Measurements from ENCODE around the gene TMEM196.
A peak's percentile ranks its signal among the peaks of the same experiment; 100 is the strongest.

Gene TMEM196

GRCh38 chr7:19754521-19755116 is 18.8 kb downstream of the TMEM196 start:
- Histone ChIP-seq H3K27ac (ENCODE audit: low read length) (no peak overlapping the region), H3K4me3 (ENCODE audit: low read length in 2 of 2) (no peak overlapping the region), H3K36me3 (ENCODE audit: control insufficient read depth in 2 of 2, insufficient read depth in 2 of 2, low read length in 2 of 2) (no peaks in the 10 kb centered on the region), H3K4me1 (ENCODE audit: control insufficient read depth, insufficient read depth, low read length) (no peaks in the 10 kb centered on the region), H3K27me3 (ENCODE audit: control insufficient read depth in 1 of 2, insufficient read depth in 2 of 2, low read length in 2 of 2) (no peaks in the 10 kb centered on the region), H3K9ac (ENCODE audit: low read length in 2 of 2) (no peak overlapping the region), H3K9me3 (ENCODE audit: control insufficient read depth in 2 of 2, low read length in 2 of 2) (no peaks in the 10 kb centered on the region)

DNA sequence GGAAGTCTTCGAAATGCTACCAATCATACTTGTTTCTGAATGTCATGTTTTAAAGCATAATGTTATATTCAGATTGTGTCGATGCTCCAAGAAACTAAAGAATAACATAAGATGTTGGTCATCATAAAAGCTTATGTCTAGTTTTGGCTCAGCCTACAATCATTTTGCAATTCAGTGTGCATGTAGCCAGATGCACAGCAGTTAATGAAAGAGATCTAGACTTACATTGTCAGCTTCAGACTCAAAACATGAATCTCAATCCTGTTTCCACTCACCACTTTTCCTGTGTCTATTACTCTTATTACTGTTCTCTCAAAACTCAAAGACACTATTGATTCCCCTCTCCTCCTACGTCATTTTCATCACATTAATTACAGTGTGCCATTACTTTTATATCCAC is 21.4 kb downstream of the TMEM196 start:
- Histone ChIP-seq H3K36me3 (ENCODE audit: control insufficient read depth in 2 of 2, insufficient read depth in 2 of 2, low read length in 2 of 2) (no peaks in the 10 kb centered on the region), H3K4me1 (ENCODE audit: control insufficient read depth, insufficient read depth, low read length) (no peaks in the 10 kb centered on the region), H3K9ac (ENCODE audit: low read length in 2 of 2) (no peak overlapping the region), H3K4me3 (ENCODE audit: low read length in 2 of 2) (no peak overlapping the region), H3K27ac (ENCODE audit: low read length) (no peak overlapping the region), H3K9me3 (ENCODE audit: control insufficient read depth in 2 of 2, low read length in 2 of 2) (no peaks in the 10 kb centered on the region), H3K27me3 (ENCODE audit: control insufficient read depth in 1 of 2, insufficient read depth in 2 of 2, low read length in 2 of 2) (no peaks in the 10 kb centered on the region)

DNA sequence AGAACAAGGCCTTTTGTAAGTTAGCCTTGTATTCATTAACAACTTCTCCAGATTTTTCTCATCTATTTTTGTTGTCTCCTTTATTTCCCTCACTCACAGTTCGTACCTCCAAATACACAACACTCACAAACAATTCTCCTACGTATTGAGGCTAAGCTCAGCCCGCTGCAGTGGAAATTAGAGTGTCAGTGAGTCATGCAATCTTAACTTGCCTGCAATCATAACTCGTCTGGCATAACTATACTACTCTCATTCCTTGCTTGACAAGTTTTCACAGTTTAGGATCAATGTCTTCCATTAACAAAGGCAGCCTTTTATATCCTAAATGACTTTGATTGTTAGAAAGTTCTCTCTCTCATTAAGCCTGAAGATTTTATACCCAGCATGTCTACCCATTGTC is 23.8 kb downstream of the TMEM196 start:
- Histone ChIP-seq H3K4me1 (ENCODE audit: control insufficient read depth, insufficient read depth, low read length) (no peaks in the 10 kb centered on the region), H3K27ac (ENCODE audit: low read length) (no peak overlapping the region), H3K4me3 (ENCODE audit: low read length in 2 of 2) (no peak overlapping the region), H3K36me3 (ENCODE audit: control insufficient read depth in 2 of 2, insufficient read depth in 2 of 2, low read length in 2 of 2) (no peaks in the 10 kb centered on the region), H3K9ac (ENCODE audit: low read length in 2 of 2) (no peak overlapping the region), H3K9me3 (ENCODE audit: control insufficient read depth in 2 of 2, low read length in 2 of 2) (no peaks in the 10 kb centered on the region), H3K27me3 (ENCODE audit: control insufficient read depth in 1 of 2, insufficient read depth in 2 of 2, low read length in 2 of 2) (no peaks in the 10 kb centered on the region)

DNA sequence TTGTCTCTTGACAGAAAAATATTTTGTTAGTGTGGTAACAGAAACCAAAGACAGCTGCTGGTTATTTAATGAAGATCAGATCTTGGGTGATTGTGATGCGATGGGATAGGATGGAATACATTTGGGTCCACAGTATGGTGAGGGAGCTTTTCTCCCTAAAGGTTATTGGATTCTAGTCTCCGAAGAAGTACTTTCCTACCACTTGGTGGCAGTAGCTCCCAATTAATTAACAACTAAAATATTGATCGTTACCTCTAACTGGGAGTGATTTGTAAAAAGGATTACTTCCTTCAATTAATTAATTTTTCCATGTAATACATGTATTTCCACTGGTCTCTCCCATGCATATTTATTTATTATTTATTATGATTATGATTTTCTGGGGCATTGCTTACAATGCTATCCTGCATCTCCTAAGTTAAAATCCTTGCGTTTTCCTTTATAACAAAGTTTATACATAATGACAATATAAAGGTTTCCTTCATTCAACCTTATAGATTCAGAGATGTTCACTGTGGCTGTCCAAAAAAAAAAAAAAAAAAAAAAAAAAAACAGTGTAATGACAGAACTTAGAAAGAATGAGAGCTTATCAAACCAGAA is 25.6 kb downstream of the TMEM196 start:
- Histone ChIP-seq H3K4me3 (ENCODE audit: low read length in 2 of 2) (no peak overlapping the region), H3K36me3 (ENCODE audit: control insufficient read depth in 2 of 2, insufficient read depth in 2 of 2, low read length in 2 of 2) (no peaks in the 10 kb centered on the region), H3K4me1 (ENCODE audit: control insufficient read depth, insufficient read depth, low read length) (no peaks in the 10 kb centered on the region), H3K9me3 (ENCODE audit: control insufficient read depth in 2 of 2, low read length in 2 of 2) (no peaks in the 10 kb centered on the region), H3K9ac (ENCODE audit: low read length in 2 of 2) (no peak overlapping the region), H3K27ac (ENCODE audit: low read length) (no peak overlapping the region), H3K27me3 (ENCODE audit: control insufficient read depth in 1 of 2, insufficient read depth in 2 of 2, low read length in 2 of 2) (no peaks in the 10 kb centered on the region)

DNA sequence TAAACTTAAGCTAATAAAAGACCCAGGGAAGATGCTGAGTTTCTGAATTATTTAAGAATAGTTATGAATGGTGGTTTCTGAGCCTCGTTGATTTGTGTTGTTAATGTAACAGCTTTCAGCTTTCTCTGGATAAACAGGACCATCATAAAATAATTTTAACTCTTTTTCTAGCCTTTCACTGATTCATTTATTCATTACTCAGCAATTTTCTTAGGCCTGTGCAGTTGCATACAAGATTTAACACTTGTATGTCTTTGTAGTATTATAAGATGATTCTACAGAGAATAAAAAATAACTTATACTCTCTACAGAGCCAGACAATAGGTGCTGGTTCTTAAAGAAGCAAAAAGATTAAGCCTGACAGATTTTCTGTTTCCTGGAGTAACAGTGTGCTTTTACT is 29.3 kb downstream of the TMEM196 start:
- Histone ChIP-seq H3K4me3 (ENCODE audit: low read length in 2 of 2) (no peak overlapping the region), H3K9me3 (ENCODE audit: control insufficient read depth in 2 of 2, low read length in 2 of 2) (no peaks in the 10 kb centered on the region), H3K4me1 (ENCODE audit: control insufficient read depth, insufficient read depth, low read length) (no peaks in the 10 kb centered on the region), H3K27ac (ENCODE audit: low read length) (no peak overlapping the region), H3K9ac (ENCODE audit: low read length in 2 of 2) (no peak overlapping the region), H3K36me3 (ENCODE audit: control insufficient read depth in 2 of 2, insufficient read depth in 2 of 2, low read length in 2 of 2) (no peaks in the 10 kb centered on the region), H3K27me3 (ENCODE audit: control insufficient read depth in 1 of 2, insufficient read depth in 2 of 2, low read length in 2 of 2) (no peaks in the 10 kb centered on the region)

DNA sequence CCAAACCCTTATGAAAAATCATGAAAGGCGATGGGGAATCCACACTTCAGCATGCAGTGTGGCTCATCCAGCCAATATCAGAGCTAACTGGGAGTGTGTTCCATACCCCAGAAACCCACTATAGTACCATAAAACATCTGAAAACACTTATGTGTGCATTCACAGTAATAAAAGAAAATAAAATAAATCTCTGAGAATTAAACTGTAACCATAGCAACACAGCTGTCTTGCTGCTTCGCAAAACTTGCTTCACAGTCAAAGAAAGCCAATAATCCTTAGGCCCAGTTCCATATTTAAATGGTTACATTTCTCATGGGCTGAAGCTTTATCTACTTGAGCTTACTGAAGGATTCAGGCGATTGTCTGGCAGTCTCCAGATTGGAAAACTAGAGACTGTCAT is 44.7 kb downstream of the TMEM196 start:
- Histone ChIP-seq H3K27me3 (ENCODE audit: control insufficient read depth in 1 of 2, insufficient read depth in 2 of 2, low read length in 2 of 2) (peaks cover 0 to 2% of the 10 kb centered on the region in 2 donors), H3K9ac (ENCODE audit: low read length in 2 of 2) (no peak overlapping the region)

GRCh38 chr7:19725770-19726169 is 47.6 kb downstream of the TMEM196 start:
- no peaks in the 10 kb centered on the region for H3K4me1 ChIP-seq (ENCODE audit: control insufficient read depth, insufficient read depth, low read length)
- no peaks in the 10 kb centered on the region for H3K36me3 ChIP-seq (ENCODE audit: control insufficient read depth in 2 of 2, insufficient read depth in 2 of 2, low read length in 2 of 2)
- no peak overlapping the region for H3K4me3 ChIP-seq (ENCODE audit: low read length in 2 of 2)

More for the DNA sequence above, 44.7 kb downstream of the TMEM196 start:
- no peaks in the 10 kb centered on the region for H3K9me3 ChIP-seq (ENCODE audit: control insufficient read depth in 2 of 2, low read length in 2 of 2)
- H3K4me1 ChIP-seq (ENCODE audit: control insufficient read depth, insufficient read depth, low read length) = no peaks in the 10 kb centered on the region
- no peaks in the 10 kb centered on the region for H3K36me3 ChIP-seq (ENCODE audit: control insufficient read depth in 2 of 2, insufficient read depth in 2 of 2, low read length in 2 of 2)
- H3K4me3 ChIP-seq (ENCODE audit: low read length in 2 of 2) = no peak overlapping the region
- no peak overlapping the region for H3K27ac ChIP-seq (ENCODE audit: low read length)

DNA sequence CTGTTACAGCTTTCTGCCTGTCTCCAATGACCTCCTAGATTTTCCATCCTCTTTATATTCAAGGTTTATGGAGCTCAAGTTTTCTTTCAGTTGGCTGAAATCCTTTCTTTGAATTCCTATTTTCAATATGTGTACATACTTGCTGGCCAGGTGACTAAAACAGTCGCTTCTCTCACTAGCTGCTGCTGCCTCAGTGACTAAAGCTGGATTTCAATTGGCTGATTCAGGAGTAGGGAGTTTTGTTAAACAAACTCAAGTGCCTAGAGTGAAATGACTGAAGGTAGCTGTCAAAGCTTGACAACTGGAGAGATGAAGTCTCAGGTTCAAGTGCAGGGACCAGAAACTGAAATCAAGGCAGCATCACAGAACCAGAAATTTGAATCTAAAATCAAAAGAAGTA is 57.9 kb downstream of the TMEM196 start:
- Histone ChIP-seq H3K4me3 (ENCODE audit: low read length in 2 of 2) (no peak overlapping the region), H3K4me1 (ENCODE audit: control insufficient read depth, insufficient read depth, low read length) (no peaks in the 10 kb centered on the region), H3K27ac (ENCODE audit: low read length) (no peak overlapping the region), H3K36me3 (ENCODE audit: control insufficient read depth in 2 of 2, insufficient read depth in 2 of 2, low read length in 2 of 2) (no peaks in the 10 kb centered on the region), H3K27me3 (ENCODE audit: control insufficient read depth in 1 of 2, insufficient read depth in 2 of 2, low read length in 2 of 2) (no peaks in the 10 kb centered on the region), H3K9ac (ENCODE audit: low read length in 2 of 2) (no peak overlapping the region), H3K9me3 (ENCODE audit: control insufficient read depth in 2 of 2, low read length in 2 of 2) (no peaks in the 10 kb centered on the region)

More at GRCh38 chr7:19725770-19726169, 47.6 kb downstream of the TMEM196 start:
- H3K9ac ChIP-seq (ENCODE audit: low read length in 2 of 2) = no peak overlapping the region
- peaks cover 0 to 2% of the 10 kb centered on the region in 2 donors for H3K27me3 ChIP-seq (ENCODE audit: control insufficient read depth in 1 of 2, insufficient read depth in 2 of 2, low read length in 2 of 2)
- no peaks in the 10 kb centered on the region for H3K9me3 ChIP-seq (ENCODE audit: control insufficient read depth in 2 of 2, low read length in 2 of 2)
- no peak overlapping the region for H3K27ac ChIP-seq (ENCODE audit: low read length)

GRCh38 chr7:19713676-19714075 is 59.7 kb downstream of the TMEM196 start:
- H3K27me3 ChIP-seq (ENCODE audit: control insufficient read depth in 1 of 2, insufficient read depth in 2 of 2, low read length in 2 of 2) = no peaks in the 10 kb centered on the region
- no peaks in the 10 kb centered on the region for H3K9me3 ChIP-seq (ENCODE audit: control insufficient read depth in 2 of 2, low read length in 2 of 2)
- no peaks in the 10 kb centered on the region for H3K4me1 ChIP-seq (ENCODE audit: control insufficient read depth, insufficient read depth, low read length)
- no peak overlapping the region for H3K27ac ChIP-seq (ENCODE audit: low read length)
- no peak overlapping the region for H3K9ac ChIP-seq (ENCODE audit: low read length in 2 of 2)
- no peak overlapping the region for H3K4me3 ChIP-seq (ENCODE audit: low read length in 2 of 2)
- H3K36me3 ChIP-seq (ENCODE audit: control insufficient read depth in 2 of 2, insufficient read depth in 2 of 2, low read length in 2 of 2) = no peaks in the 10 kb centered on the region

GRCh38 chr7:19709249-19709578 is 64.2 kb downstream of the TMEM196 start:
- H3K4me3 ChIP-seq (ENCODE audit: low read length in 2 of 2) = peak overlapping the region; percentile 92 to 93
- H3K4me1 ChIP-seq (ENCODE audit: control insufficient read depth, insufficient read depth, low read length) = peaks cover 5% of the 10 kb centered on the region
- peak overlapping the region; percentile 29 to 66 for H3K9ac ChIP-seq (ENCODE audit: low read length in 2 of 2)
- H3K27ac ChIP-seq (ENCODE audit: low read length) = peak overlapping the region; percentile 53
- H3K27me3 ChIP-seq (ENCODE audit: control insufficient read depth in 1 of 2, insufficient read depth in 2 of 2, low read length in 2 of 2) = no peaks in the 10 kb centered on the region
- no peaks in the 10 kb centered on the region for H3K36me3 ChIP-seq (ENCODE audit: control insufficient read depth in 2 of 2, insufficient read depth in 2 of 2, low read length in 2 of 2)
- H3K9me3 ChIP-seq (ENCODE audit: control insufficient read depth in 2 of 2, low read length in 2 of 2) = no peaks in the 10 kb centered on the region

DNA sequence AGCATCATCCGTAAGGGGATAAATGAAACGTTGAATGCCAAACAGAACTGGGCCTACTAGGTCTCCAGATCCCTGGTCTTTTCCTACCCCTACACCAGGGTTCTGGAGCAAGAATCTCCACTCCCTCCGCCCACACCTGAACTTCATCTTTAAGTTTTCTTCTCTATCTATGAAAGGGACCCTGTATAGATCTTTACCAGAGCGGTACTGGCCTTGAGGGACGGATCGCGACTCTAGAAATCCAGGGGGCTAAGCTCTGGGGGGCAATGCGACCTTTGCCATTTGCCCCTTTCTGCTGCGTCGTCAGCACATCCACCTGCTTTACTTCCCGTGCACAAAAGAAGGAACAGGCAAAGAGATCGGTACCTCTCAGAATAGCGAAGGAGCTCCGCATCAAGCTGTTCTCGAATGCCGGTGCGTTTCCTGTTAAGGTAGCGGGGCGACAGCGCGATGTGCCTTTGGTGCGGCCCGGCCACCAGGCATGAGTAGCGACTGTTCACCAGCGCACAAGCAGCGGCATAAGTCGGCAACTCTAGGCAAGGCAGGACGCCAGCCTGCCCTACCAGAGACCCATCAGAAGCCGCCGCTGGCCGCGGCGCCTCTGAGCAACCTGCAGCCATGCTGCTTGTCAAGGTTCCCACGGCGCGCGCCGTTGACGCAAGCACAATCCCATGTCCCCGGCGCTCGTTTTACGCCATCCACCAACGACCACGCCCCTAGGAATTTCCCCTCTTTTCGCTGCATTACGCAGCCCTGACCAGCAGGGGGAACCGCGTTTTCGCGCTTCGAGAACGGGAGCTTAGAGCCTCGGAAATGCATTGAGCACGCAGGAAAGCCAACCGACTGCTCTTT is 64.8 kb downstream of the TMEM196 start, which contains the start of gene POLR1F:
Gene POLR1F, minus strand, starts transcription at position 641 of the 852 bp plus-strand sequence. Its CDS starts 21 bp downstream, at position 620.
- Histone ChIP-seq H3K9me3 (ENCODE audit: control insufficient read depth in 2 of 2, low read length in 2 of 2) (no peaks in the 10 kb centered on the region), H3K9ac (ENCODE audit: low read length in 2 of 2) (peak within 1 kb of the TSS; percentile 85 to 89), H3K4me1 (ENCODE audit: control insufficient read depth, insufficient read depth, low read length) (peaks cover 5% of the 10 kb centered on the region), H3K27me3 (ENCODE audit: control insufficient read depth in 1 of 2, insufficient read depth in 2 of 2, low read length in 2 of 2) (no peaks in the 10 kb centered on the region), H3K4me3 (ENCODE audit: low read length in 2 of 2) (peak within 1 kb of the TSS; percentile 92 to 93), H3K36me3 (ENCODE audit: control insufficient read depth in 2 of 2, insufficient read depth in 2 of 2, low read length in 2 of 2) (no peaks in the 10 kb centered on the region), H3K27ac (ENCODE audit: low read length) (peak within 1 kb of the TSS; percentile 53)

All from stomach smooth muscle (tissue), 2 donors.